KMS-11 (cell line): ENCODE data around the gene GOLIM4.

Experiments
- H2AFZ ChIP-seq: fragments of 200-600 bp; sonication (generic); 2 replicates; pipeline ENCODE4 v1.6.1; 2016; ENCODE audit warnings: antibody characterized with exemption, mixed run types, low read depth
- H3K27ac ChIP-seq: fragments of 200-600 bp; sonication (generic); 2 replicates; pipeline ENCODE4 v1.6.1; 2016; ENCODE audit warnings: mild to moderate bottlenecking, mixed run types
- H3K27me3 ChIP-seq: fragments of 200-600 bp; sonication (generic); 2 replicates; pipeline ENCODE4 v1.6.1; 2017; ENCODE audit warnings: mild to moderate bottlenecking, low read depth, mixed run types, moderate library complexity; ENCODE audit not compliant: insufficient read depth
- H3K36me3 ChIP-seq: fragments of 200-600 bp; sonication (generic); 2 replicates; pipeline ENCODE4 v1.6.1; 2017; ENCODE audit warnings: mild to moderate bottlenecking, mixed run types; ENCODE audit not compliant: insufficient read depth
- H3K4me1 ChIP-seq: fragments of 200-600 bp; sonication (generic); 2 replicates; pipeline ENCODE4 v1.6.1; 2016; ENCODE audit warnings: mild to moderate bottlenecking, low read depth, mixed run types; ENCODE audit not compliant: poor library complexity, severe bottlenecking
- H3K4me2 ChIP-seq: fragments of 200-600 bp; sonication (generic); 2 replicates; pipeline ENCODE4 v1.7.0; 2016; ENCODE audit warnings: mild to moderate bottlenecking, mixed run types
- H3K4me3 ChIP-seq: fragments of 200-600 bp; sonication (generic); IDR thresholded peaks from 2 replicates; pipeline ENCODE4 v1.6.1; 2017; ENCODE audit warnings: low read depth, low read length, mixed read lengths; ENCODE audit not compliant: insufficient read depth
- H3K79me2 ChIP-seq: fragments of 200-600 bp; sonication (generic); 2 replicates; pipeline ENCODE4 v1.6.1; 2016; ENCODE audit warnings: low read depth, mixed run types; ENCODE audit not compliant: insufficient read depth
- H3K9ac ChIP-seq: fragments of 200-600 bp; sonication (generic); 2 replicates; pipeline ENCODE4 v1.6.1; 2016; ENCODE audit warnings: mild to moderate bottlenecking, mixed run types
- H4K20me1 ChIP-seq: fragments of 200-600 bp; sonication (generic); 2 replicates; pipeline ENCODE4 v1.6.1; 2016; ENCODE audit warnings: mild to moderate bottlenecking, mixed run types; ENCODE audit not compliant: insufficient read depth
- TF ChIP-seq, protein P1 (sequence below): fragments of 200-600 bp; sonication (generic); conservative IDR thresholded peaks from 2 replicates; pipeline ENCODE4 v1.6.1; 2017; ENCODE audit warnings: low read depth, mild to moderate bottlenecking, antibody characterized with exemption, low read length, moderate library complexity, mixed read lengths

Gene GOLIM4

DNA sequence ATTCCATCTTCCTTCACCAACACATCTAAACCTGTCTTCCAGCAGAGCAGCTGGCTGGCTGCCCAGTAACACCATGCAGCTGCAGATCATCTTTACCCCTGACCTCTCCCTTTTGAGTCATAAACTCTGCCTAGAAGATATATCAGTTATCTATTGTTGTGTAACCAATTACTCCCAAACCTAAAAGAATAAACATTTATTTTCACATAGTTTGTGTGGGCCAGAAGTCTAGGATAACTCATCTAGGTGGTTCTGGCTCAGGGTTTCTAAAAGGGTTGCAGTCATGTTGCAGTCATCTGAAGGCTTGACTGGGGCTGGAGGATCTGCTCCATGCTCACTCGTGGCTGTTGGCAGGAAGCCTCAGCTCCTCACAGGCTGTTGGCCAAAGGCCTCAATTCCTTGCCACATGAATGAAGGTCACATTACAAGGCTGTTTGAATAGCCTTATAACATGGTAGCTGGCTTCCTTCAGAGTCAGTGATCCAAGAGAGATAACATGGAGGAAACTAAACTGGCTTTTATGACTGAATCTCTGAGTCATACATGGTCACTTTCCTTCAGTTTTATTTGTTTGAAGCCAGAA lies 92.8 kb downstream of the GOLIM4 start:
- Histone ChIP-seq H3K4me1 (no peaks in the 10 kb centered on the region), H3K9ac (no peak overlapping the region), H3K4me3 (no peak overlapping the region), H3K27ac (no peak overlapping the region), H3K36me3 (no peaks in the 10 kb centered on the region), H3K27me3 (no peaks in the 10 kb centered on the region), H3K4me2 (no peak overlapping the region), H4K20me1 (no peaks in the 10 kb centered on the region), H3K79me2 (no peaks in the 10 kb centered on the region), H2AFZ (no peak overlapping the region)
- TF ChIP-seq, protein P1, sequence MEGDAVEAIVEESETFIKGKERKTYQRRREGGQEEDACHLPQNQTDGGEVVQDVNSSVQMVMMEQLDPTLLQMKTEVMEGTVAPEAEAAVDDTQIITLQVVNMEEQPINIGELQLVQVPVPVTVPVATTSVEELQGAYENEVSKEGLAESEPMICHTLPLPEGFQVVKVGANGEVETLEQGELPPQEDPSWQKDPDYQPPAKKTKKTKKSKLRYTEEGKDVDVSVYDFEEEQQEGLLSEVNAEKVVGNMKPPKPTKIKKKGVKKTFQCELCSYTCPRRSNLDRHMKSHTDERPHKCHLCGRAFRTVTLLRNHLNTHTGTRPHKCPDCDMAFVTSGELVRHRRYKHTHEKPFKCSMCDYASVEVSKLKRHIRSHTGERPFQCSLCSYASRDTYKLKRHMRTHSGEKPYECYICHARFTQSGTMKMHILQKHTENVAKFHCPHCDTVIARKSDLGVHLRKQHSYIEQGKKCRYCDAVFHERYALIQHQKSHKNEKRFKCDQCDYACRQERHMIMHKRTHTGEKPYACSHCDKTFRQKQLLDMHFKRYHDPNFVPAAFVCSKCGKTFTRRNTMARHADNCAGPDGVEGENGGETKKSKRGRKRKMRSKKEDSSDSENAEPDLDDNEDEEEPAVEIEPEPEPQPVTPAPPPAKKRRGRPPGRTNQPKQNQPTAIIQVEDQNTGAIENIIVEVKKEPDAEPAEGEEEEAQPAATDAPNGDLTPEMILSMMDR = no peak

DNA sequence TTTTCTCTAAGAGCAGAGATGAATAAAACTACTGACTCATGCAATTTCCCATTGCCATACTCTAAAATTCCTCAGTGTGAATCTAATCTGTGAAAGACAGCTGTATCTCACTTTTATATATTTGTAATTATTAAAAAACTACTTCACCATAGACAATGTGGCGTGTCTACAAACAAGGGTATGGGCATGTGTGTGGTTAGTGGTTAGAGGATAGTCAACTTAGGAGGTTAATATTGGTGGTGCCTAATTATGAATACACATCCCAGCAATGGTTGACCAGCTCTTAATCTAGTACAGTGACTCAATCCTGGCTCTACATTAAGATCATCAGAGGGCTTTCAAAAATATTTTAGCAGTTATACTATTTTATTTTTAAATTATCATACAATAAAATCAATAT lies 94.5 kb downstream of the GOLIM4 start:
- no peaks in the 10 kb centered on the region for H3K4me1 ChIP-seq
- no peaks in the 10 kb centered on the region for H3K79me2 ChIP-seq
- no peak overlapping the region for H3K27ac ChIP-seq
- no peaks in the 10 kb centered on the region for H3K36me3 ChIP-seq
- no peaks in the 10 kb centered on the region for H3K27me3 ChIP-seq
- H2AFZ ChIP-seq = no peak overlapping the region
- H3K9ac ChIP-seq = no peak overlapping the region
- H3K4me2 ChIP-seq = no peak overlapping the region
- H4K20me1 ChIP-seq = no peaks in the 10 kb centered on the region
- H3K4me3 ChIP-seq = no peak overlapping the region
- TF ChIP-seq, protein P1 = no peak

DNA sequence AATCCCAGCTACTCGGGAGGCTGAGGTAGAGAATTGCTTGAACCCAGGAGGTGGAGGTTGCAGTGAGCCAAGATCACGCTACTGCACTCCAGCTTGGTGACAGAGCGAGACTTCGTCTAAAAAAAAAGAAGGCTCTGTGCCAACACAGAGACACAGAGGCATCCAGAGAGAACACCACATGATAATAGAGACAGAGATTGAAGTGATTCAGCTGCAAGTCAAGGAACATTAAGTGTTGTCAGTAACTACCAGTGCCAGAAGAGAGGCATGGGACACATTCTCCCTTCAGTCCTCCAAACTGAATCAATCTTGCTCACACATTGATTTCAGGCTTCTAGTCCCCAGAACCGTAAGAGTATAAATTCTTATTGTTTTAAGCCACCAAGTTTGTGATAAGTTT lies 97.5 kb downstream of the GOLIM4 start:
- no peaks in the 10 kb centered on the region for H4K20me1 ChIP-seq
- H3K27me3 ChIP-seq = no peaks in the 10 kb centered on the region
- no peak overlapping the region for H2AFZ ChIP-seq
- H3K4me1 ChIP-seq = no peaks in the 10 kb centered on the region
- no peak overlapping the region for H3K4me2 ChIP-seq
- no peak overlapping the region for H3K27ac ChIP-seq
- H3K79me2 ChIP-seq = no peaks in the 10 kb centered on the region
- no peaks in the 10 kb centered on the region for H3K36me3 ChIP-seq
- no peak overlapping the region for H3K4me3 ChIP-seq
- no peak overlapping the region for H3K9ac ChIP-seq
- TF ChIP-seq, protein P1 = no peak

DNA sequence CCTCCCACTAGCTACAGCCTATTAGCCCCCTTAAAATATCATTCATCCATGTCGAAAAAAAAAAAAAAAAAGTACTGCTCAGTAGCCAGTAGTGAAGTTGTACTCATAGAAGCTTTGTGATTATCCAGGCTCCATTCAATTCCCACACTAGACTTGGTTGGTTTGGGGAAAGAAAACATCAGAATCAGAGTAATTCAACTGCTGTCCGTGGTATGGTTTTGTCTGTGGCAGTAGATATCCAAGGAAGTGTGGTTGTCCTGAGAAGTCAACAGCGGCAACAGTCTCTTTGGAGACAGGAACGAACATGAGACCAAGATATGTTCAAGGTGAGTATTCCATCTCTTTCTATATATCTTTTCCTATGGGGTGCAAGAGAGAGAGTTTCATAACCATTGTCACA lies 99.2 kb downstream of the GOLIM4 start:
- H4K20me1 ChIP-seq = no peaks in the 10 kb centered on the region
- no peaks in the 10 kb centered on the region for H3K4me1 ChIP-seq
- no peak overlapping the region for H3K27ac ChIP-seq
- no peaks in the 10 kb centered on the region for H3K36me3 ChIP-seq
- no peak overlapping the region for H2AFZ ChIP-seq
- no peak overlapping the region for H3K9ac ChIP-seq
- TF ChIP-seq, protein P1 = no peak
- H3K79me2 ChIP-seq = no peaks in the 10 kb centered on the region
- H3K4me3 ChIP-seq = no peak overlapping the region
- no peaks in the 10 kb centered on the region for H3K27me3 ChIP-seq
- no peak overlapping the region for H3K4me2 ChIP-seq
